AML-193 (cell line): Measurements from ENCODE around the gene FBXO36.

ENCODE experiments used
- DNase-seq, 2 experiments: peaks; one replicate each; lab custom pipeline; 2025; lab: John Stamatoyannopoulos, UW

The FBXO36 gene

DNA sequence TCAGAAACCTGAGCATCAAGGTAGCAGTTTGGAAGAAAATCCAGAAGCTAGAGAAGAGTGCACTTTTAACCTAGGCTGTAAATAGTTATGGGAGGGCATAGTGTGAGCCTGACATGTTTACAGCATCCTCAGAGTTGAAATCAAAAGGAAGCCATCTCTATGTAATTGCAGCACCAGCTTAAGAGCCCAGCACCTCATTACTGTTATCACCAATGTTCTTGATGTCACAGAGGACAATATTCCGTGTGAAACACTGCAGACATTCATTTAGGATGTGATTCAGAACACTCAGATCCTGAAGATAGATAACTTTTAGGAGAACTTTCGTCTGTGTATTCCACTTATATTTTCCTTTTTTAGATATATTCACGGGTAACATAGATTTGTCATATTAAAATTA, 48.1 kb downstream of the FBXO36 start:
- no peak for DNase-seq

DNA sequence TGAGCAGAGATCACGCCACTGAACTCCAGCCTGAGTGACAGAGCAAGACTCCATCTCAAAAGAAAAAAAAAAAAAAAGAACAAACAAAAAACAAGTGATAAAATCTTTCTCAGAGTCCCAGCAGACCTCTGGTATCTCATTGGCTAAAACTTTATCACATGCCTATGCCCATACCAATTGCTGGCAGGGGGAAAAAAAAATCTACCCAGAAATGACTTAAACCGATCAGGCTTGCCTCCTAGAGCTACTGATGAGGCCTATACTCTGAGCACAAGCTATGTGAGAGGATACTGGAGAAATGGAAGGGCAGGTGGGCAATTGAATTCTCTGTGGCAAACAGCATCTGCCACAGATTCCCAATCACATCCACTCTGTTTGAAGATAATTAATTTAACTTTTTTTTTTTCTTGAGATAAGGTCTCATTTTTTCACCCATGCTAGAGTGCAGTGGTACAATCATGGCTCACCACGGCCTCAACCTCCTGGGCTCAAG, 49.0 kb downstream of the FBXO36 start:
- no peak for DNase-seq

DNA sequence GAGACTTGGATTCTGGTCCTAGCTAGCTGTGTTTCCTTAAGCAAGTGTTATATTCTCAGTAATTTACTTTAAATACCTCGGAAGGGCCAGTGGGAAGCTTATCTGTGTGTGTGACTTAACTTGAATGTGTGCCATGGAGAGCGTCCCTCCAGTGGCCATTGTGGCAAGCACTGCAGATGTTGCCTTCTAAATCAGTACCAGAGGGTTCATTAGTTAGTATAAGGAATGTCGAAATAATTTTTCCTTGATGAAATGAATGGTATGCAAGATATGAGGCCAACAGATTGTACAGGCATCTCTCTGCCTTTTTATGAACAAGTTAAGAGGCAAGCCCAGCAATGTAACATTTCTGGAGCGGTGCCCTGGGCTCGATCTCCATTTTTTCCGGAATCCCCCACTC, 52.0 kb downstream of the FBXO36 start:
- DNase-seq, result no peak

DNA sequence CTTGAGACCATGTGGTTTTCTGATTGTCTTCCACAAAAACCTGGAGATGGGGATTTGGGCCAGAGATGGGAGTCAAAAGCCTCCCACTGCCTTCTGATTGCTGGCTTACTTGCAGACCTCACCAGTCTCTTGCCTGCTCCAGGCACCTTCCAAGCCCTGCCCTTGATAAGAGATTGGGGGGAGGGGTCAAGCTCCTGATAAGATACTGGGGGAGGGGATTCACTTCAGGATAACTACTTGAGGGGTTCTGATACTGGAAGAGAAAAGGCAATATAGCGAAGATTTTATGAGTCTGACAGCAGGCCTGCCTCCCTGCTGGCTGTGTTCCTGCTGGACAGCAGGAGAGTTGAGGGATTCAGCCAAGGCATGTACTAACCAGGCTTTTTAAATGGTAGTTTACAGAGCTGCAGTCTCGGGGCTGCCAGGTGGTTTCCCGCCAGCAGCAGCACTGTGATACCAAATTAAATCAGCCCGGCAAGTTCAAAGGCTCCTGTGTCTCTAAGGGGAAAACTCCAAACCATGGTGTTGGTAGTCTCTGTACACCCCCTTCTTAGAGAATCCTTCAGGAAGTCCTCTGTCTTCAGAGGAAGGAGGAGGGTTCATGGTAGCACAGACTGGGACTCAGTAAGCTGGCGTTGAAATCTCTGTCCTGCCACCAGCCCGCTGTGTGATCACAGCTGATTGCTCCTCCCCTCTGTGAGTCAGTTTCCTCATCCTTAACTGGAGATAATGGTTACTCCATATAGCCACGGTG, 58.3 kb downstream of the FBXO36 start:
- DNase-seq, result no peak

DNA sequence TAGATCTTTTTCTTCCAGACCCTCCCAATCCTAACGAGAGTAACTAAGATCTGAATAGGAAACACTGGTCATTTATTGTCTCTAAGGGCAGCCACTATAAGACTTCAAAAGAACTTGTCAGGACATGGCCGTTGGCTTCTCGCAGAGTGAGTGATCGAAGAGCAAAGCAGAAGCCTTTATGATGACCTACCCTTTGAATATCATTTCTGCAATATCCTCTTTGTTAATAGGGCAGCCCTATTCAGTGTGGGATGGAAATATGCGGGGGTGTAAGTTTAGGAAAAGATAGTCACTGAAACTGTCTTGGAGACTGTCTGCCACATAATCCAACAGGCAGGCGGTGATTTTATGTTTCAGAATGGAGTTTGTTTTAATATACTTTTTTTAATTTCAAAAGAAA, 70.9 kb downstream of the FBXO36 start:
- no peak for DNase-seq

DNA sequence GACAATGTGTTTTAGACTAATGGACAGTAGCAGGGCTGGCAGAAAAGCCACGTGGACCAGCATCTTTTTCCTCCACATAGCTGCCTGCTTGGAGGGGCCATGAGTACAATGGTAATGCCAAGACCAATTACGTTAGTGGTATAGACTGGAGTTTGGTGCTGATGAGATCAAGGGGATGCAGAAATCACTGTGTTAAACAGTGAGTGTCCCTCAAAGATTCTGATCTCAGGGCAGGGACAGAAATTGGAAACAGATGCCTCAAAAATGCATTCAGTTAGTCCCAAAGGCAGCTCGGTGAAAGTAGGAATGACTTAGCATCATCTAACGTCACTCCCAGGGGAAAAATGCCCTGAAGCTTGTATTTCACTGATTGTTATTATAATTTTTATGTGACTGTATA, 74.0 kb downstream of the FBXO36 start:
- no peak for DNase-seq

DNA sequence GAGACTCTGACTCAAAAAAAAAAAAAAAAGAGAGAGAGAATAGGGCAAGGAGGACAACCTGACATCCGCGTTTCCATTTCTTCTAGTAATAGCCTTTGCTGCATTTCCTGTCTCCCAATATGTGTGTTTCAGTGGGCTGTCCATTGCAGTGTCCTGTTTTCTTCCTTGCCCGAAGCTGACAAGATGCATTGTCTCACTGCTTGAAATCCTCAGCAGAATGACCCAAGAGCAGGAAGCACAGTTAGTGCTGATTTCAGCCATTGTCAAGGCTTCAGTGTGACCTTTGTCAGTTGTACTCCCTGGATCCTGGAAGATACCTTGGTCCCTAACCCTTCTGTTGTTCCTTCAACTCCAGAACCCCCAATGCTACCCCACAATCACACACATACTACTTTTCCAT, 75.3 kb downstream of the FBXO36 start:
- no peak for DNase-seq

DNA sequence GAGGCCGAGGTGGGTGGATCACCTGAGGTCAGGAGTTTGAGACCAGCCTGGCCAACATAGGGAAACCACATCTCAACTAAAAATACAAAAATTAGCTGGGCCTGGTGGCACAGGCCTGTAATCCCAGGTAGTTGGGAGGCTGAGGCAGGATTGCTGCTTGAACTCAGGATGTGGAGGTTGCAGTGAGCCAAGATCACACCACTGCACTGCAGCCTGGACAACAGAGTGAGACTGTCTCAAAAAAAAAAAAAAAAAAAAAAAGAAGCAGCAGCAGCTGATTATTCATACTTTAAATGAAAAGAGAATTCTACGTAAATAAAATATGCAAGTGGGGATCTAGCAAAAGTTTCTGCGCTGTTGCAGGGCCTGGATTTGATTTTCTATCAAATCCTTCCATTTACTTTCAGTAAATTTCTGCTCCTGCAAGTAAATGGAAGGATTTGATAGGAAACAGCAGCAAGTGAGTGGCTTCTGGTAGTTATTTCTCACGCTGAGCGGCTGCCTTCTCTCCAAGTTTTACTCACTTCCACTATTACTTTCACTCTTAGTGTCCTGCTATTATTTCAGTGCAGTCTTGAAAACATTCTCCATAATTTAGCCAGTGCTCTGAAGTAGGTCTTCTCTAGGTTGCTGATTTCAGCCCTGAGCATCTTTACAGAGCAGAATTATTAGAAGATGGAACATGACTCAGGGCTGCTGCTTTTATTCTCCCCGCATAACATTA, 78.0 kb downstream of the FBXO36 start:
- no peak for DNase-seq

DNA sequence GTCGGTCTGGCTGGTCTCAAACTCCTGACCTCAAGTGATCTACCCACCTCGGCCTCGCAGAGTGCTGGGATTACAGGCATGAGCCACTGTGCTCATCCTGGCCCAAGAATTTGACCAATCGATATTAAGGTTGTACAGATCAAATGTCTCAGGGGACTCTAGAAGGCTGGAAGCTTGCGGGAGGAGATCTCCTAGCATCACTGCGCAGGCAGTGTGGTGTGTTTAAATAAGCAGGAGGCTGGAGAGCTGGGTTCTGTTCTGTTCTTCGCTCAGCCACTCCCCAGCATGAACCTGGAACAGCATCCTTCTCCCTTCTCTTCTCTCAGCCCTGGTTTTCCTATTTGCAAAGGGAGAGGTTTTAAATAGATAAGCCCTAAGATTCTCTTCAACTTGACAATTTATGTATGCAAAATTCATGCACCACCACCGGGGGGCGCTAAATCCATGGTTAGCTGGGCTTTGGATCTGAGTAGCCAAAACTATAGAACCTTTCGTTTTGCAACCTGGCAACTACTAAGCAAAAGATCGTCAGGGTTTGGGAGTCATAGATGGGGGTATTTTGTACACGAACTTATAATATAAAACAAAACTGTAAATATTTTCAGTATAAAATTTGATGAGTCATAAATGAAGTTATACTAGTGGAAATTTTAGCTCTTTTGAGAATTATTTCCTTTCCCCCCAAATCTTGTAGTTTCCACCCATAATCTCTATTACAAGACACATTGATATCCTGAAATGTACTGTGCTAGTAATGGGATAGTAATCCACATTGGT, 85.8 kb downstream of the FBXO36 start:
- peak; percentile 76 to 79 for DNase-seq

DNA sequence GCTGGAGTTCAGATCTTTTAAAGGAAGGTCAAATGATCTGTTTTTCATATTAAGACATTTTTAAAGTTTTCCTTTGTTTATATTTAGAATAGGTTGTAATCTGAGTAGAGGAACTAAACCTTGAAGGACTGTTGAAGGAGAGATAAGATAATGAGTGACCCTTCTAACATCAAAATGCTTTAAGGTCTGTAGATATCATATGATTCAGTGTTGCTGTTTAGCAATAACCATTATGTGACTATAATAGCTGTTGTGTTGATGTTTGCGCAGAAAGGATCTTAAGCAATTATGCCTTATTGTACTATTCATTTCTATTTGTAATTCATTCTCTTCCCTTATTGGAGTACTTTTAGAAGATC, 86.4 kb downstream of the FBXO36 start:
- peak in 1 of 2 experiments; percentile 1 for DNase-seq

DNA sequence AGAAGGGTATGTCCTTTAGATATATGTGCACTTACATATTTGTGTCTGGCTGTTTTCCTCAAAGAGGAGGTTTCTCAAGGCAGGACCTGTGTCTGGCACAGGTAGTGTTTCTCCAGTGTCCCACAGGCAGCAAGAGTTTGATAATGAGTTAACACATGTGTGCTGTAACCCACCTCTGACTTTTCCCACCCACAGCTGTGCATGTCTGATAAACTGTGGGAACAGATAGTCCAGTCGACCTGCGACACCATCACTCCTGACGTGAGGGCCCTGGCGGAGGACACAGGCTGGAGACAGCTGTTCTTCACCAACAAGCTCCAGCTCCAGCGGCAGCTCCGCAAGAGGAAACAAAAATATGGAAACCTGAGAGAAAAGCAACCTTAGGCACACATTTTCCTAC, 88.2 kb downstream of the FBXO36 start:
- no peak for DNase-seq

DNA sequence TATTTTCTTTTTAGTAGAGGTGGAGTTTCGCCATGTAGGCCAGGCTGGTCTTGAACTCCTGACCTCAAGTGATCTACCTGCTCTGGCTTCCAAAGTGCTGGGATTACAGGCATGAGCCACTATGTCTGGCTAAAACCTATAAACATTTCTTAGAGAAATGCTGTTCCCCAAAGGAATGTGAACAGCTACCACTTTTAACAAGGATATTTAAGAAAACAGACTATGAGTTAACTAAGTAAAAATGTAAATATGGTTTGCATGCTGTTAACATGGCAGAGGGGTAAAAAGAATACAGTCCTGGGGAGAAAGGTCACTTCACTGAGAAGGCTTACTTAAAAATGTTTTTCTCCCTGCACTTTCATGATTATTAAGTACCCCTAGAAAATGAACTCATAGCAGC, 89.3 kb downstream of the FBXO36 start:
- no peak for DNase-seq

DNA sequence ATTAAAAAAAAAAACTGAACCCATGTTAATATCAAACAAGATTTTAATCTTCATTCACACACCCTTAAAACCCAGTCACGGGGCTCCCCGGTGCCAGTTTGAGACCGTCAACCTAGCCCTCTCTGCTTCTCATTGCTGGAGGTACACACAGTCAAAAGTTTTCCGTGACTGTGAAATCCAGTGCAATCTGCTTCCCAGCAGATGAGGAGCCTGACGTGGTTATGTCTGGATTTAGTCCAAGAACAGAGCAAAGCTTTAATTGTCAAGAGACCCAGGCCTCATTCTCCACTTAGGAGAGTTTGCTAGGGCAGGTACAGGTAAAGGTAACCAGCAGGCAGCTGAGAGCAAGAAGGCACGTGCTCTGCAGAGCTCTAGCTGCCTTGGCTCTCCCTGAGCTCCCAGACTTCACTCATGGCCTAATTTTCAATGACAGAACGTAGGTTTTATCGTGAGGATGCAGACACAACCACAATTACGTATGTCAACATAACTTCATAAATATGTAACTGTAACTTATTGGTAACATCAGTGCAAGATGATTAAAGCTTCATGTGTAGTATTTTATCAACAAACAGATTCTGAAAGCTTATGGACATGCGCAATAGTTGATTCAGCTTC, 90.1 kb downstream of the FBXO36 start:
- no peak for DNase-seq

DNA sequence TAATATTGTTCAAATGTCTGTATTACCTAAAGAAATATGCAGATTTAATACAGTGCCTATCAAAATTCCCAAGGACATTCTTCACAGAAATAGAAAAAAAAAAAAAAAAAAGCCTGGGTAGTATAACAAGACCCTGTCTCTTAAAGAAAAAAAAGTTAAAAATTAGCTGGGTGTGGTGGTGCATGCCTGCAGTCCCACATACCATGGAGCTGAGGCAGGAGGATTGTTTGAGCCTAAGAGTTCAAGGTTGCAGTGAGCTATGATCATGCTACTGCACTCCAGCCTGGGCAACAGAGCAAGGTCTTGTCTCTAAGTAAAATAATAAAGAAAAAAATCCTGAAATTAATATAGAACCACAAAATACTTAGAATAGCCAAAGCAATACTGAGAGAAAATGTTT, 94.5 kb downstream of the FBXO36 start:
- no peak for DNase-seq

DNA sequence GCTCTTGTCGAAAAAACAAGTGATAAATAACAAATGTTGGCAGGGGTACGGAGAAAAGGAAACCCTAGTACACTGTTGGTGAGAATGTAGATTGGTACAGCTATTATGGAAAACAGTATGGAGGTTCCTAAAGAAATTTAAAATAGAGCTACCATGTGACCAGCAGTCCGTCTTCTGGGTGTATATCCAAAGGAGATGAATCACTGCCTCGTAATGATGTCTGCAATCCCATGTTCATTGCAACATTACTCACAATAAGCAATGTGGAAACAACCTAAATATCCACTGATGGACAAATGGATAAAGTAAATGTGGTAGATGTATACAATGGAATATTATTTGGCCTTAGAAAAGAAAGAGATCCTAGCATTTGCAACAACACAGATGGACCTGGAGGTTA, 95.8 kb downstream of the FBXO36 start:
- DNase-seq, result no peak

DNA sequence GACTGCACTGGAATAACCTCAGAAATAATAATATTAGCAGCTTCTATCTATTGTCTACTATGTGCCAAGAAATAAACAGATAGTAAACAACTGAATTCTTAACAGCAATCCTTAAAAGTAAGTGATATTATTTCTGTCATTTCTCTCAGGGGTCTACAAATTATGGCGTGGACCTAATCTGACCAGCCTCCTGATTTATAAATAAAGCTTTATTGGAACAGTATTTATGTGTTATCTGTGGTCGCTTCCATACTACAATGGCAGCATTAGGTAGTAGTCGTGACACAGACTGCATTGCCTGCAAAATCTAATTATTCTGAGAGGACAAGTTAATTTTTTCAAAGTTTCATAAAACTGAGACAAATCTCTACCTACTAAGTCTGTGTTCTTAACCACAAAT, 97.4 kb downstream of the FBXO36 start:
- no peak for DNase-seq

DNA sequence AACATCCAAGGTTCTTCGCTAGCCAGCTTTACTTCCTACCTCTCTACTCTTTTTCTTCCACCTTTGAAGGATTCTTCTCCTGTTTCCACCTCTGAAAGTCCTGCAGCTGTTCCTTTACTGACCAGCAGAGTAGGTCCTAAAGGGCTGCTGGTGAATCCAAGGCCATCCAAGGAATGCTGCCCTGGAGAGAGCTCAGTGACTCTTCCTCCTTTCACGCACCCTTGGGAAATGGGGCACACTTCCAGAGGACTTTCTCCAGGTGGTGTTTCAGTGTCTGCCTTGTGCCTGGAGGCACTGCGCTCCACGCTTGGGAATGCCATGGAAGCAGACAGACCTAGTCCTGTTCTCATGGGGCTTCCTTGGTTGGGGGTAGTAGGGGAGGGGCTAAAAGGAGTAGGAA, 101.0 kb downstream of the FBXO36 start:
- no peak for DNase-seq

DNA sequence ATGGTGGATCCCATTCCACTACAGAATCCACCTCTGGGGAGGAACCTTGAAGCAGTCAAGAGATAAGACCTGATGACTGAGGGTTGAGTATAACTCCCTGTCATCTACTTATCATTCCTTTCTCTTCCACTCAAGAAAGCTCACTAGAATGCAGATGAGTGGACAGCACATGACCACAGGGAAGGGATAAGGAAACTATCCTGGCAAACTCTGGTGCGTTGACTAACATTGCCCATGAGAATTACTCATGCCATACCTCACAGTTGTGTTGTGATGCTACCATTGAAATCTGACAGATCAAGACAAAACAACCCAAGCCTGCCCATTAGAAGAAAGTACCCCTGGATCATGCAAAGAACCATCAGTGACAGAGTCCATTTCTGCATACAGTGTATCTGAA, 119.9 kb downstream of the FBXO36 start:
- DNase-seq, result no peak

DNA sequence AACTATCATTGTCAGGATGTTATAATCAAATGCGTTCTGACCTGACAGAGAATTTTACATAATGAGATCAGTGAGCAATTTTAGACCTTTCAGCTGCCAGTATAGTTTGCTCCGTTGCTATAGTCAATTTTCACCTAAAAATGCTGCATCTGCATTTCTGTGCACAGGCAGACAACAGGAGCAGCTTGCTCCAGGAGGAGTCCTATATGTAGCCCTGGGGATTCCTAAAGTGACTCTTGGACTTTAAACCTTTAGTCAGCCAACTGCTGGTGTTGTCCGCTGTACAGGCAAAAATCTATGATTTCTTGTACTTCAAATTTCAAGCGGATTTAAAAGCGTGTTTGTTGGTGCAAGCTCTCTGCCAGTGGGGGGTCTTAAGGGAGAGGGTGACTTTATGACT, 120.7 kb downstream of the FBXO36 start:
- no peak for DNase-seq

DNA sequence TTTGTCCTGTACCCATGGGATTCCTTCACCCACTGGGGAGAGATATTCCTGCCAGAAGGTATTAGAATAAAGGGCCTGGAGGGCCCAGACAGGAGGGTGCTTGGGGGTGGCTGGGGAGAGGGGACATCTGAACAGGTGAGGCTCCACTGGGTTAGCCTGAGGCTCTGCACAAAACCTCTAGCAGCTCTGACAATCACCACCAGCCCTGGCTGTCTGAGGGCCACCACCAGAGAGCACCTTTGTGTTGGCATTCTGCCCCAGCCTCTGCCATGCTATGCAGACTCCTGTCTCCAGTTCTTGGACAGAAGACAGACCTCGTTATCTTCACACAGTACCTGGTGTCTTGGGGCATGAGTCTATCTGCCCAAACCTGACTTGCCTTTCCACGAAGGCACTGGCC, 121.2 kb downstream of the FBXO36 start:
- DNase-seq, result no peak

DNA sequence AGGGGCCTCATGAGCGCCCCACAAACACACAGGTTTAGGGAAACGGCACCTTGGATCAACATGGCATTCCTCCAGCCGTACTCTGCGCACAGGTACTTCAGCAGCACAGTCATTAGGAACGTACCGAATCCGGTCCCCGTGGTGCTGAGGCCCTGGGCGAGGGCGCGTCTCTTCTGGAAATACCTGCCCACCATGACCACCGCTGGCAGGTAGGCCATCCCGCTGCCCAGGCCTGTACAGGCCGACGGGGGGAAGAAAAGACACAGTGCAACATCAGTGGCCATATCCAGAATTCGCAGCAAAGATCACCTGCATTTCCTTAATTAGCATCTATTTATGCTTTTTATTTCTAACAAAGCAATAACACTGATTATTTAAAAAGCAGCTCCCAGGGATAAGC, 124.2 kb downstream of the FBXO36 start:
- DNase-seq, result no peak

DNA sequence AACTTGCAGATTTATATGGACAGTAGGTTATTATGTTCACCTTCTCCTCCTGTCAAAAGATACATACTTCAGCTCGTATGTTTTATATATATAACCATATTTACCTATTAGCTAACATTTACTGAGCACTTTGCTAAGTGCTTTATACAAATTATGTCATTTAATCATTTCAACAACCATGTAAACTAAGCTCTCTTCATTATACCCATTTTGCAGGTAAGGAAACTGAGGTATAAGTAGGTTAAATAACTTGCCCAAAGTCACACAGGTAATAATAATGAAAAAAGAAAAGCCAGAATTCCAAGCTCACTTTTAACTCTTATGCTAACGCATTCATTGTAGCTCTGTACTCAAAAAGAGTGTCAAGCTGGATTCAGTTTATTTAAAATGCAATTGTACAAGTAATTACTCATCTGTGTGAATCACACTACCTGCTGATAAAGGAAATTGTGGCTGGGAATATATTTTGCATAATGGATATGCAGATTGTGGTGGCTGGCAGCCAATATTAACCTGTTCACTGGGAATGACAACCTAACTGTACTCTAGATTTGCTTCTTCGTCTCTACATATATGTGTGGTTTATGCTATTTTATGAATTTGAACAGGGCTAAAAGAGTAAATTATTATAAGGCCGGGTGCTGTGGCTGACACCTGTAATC, 125.8 kb downstream of the FBXO36 start:
- DNase-seq, result no peak
